Stomach (tissue), 9 donors: Measurements from ENCODE around the gene FAM117A. TPM values are rescaled to one million over a fixed set of nuclear protein-coding genes. Genes with fewer than 3 reads are reported as not detected.
A peak's percentile ranks its signal among the peaks of the same experiment; 100 is the strongest.

Source experiments
- DNase-seq, 2 donors: peaks; one replicate each; pipeline versions ENCODE4 v3.0.0 to v3.0.0-alpha.2; 2013 to 2019
- H3K27ac ChIP-seq, 5 donors: fragments of 200-600 bp in 4 of 5; sonication (generic) in 4 of 5; one replicate each; pipeline ENCODE4 v1.5.1; 2013 to 2019; ENCODE audit warnings: mild to moderate bottlenecking in 1 of 5, moderate library complexity in 1 of 5
- H3K27me3 ChIP-seq, 3 donors: fragments of 200-600 bp; sonication (generic); one replicate each; pipeline ENCODE4 v1.5.1; 2017 to 2019; ENCODE audit warnings: mixed run types in 1 of 3
- H3K36me3 ChIP-seq, 4 donors: fragments of 200-600 bp; sonication (generic); 1 replicate in 3 of 4; 2 replicates in 1 of 4; pipeline ENCODE4 v1.5.1; 2016 to 2019
- H3K4me1 ChIP-seq, 4 donors: fragments of 200-600 bp; sonication (generic); one replicate each; pipeline ENCODE4 v1.5.1; 2016 to 2019
- H3K4me3 ChIP-seq, 4 donors: fragments of 200-600 bp; sonication (generic) in 3 of 4; one replicate each; pipeline ENCODE4 v1.5.1; 2016 to 2019; ENCODE audit warnings: mild to moderate bottlenecking in 1 of 4
- H3K9me3 ChIP-seq, 4 donors: fragments of 200-600 bp; sonication (generic); one replicate each; pipeline ENCODE4 v1.5.1; 2016 to 2019
- EP300 ChIP-seq: sonication (generic); formaldehyde crosslinking; IDR thresholded peaks from one replicate; pipeline ENCODE4 v1.6.1; 2017; ENCODE audit warnings: antibody characterized with exemption
- POLR2A ChIP-seq, 4 donors: fragments of 450-650 bp; IDR thresholded peaks; one replicate each; pipeline ENCODE4 v1.6.1; 2016; ENCODE audit warnings: antibody characterized with exemption in 4 of 4, control low read depth in 2 of 4, mild to moderate bottlenecking in 1 of 4, moderate library complexity in 1 of 4
- POLR2AphosphoS5 ChIP-seq, 3 donors: sonication (generic); formaldehyde crosslinking; IDR thresholded peaks; one replicate each; pipeline ENCODE4 v1.6.1; 2016; ENCODE audit warnings: antibody characterized with exemption in 3 of 3
- WGBS, 5 donors: extraction: QIAGEN DNeasy Blood & Tissue Kit in 3 of 5; methylation state at CpG; one replicate each; pipeline versions ENCODE4 v1.1.5 to v1.1.7; 2013 to 2018; 5-methylcytosine and 5-hydroxymethylcytosine counted together
- intact Hi-C: fragments of 100-400 bp; cut with DNase I; formaldehyde crosslinking; loops from one replicate; pipeline ENCODE4 v1.15.1; 2023; ENCODE audit warnings: low total_unique reads
- polyA plus RNA-seq, 3 donors: library from polyadenylated mRNA; stranded (reverse); fragments of 200-250 nt; gene quantifications; one replicate each; pipeline ENCODE4 v1.2.3, GENCODE V29; 2013
- total RNA-seq, 5 donors: library from RNA; depleted of rRNA; stranded (reverse); fragments of >200 nt; gene quantifications; one replicate each; pipeline versions ENCODE4 v1.1.0 to v1.2.3, GENCODE V29; 2014 to 2016
- TF ChIP-seq, protein P1 (sequence below), 7 experiments: fragments of 450-650 bp in 4 of 7; fragments of 200-600 bp in 3 of 7; sonication (generic) in 3 of 7; IDR thresholded peaks; one replicate each; pipeline ENCODE4 v1.5.1; 2016 to 2019; ENCODE audit warnings: antibody characterized with exemption in 7 of 7, control low read depth in 2 of 7, mild to moderate bottlenecking in 1 of 7
- donor health status: healthy with polysubstance abuse.
- donor health status: Bipolar disorder and iron deficiency.
- donor health status: healthy.

Gene FAM117A
- total and polyA plus RNA-seq, 8 donors, result 0.58 to 39.7 (median 6.1) TPM

- WGBS, 5 donors, result 87 to 94% (median 90%) methylated on average over 3 of the region's 3 CpGs
- intact Hi-C loops, result no loop called here
- Histone ChIP-seq H3K27ac (no peak overlapping the region), H3K4me1 (peaks cover 0 to 41% (median 19%) of the 10 kb centered on the region in 4 donors), H3K27me3 (no peaks in the 10 kb centered on the region), H3K4me3 (no peak overlapping the region), H3K36me3 (peaks cover 0 to 6% (median 3%) of the 10 kb centered on the region in 4 donors), H3K9me3 (no peaks in the 10 kb centered on the region)
- no peak for DNase-seq
- TF ChIP-seq POLR2A (IDR thresholded peaks at IDR 0.05) (no peak), POLR2AphosphoS5 (IDR thresholded peaks at IDR 0.05) (no peak), EP300 (no peak)
- TF ChIP-seq, protein P1, sequence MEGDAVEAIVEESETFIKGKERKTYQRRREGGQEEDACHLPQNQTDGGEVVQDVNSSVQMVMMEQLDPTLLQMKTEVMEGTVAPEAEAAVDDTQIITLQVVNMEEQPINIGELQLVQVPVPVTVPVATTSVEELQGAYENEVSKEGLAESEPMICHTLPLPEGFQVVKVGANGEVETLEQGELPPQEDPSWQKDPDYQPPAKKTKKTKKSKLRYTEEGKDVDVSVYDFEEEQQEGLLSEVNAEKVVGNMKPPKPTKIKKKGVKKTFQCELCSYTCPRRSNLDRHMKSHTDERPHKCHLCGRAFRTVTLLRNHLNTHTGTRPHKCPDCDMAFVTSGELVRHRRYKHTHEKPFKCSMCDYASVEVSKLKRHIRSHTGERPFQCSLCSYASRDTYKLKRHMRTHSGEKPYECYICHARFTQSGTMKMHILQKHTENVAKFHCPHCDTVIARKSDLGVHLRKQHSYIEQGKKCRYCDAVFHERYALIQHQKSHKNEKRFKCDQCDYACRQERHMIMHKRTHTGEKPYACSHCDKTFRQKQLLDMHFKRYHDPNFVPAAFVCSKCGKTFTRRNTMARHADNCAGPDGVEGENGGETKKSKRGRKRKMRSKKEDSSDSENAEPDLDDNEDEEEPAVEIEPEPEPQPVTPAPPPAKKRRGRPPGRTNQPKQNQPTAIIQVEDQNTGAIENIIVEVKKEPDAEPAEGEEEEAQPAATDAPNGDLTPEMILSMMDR (IDR thresholded peaks at IDR 0.05), result no peak
These were observed 11.4 kb downstream of the FAM117A start for GRCh38 chr17:49752508-49752907.

- 78 to 100% (median 93%) methylated on average over 3 of the region's 3 CpGs for WGBS, 5 donors
- peak overlapping the region in 1 of 5 donors; percentile 71 for H3K27ac ChIP-seq
These were observed 14.2 kb downstream of the FAM117A start for GRCh38 chr17:49749730-49750129.

GRCh38 chr17:49748791-49749190 lies 15.1 kb downstream of the FAM117A start:
- no peaks in the 10 kb centered on the region for H3K9me3 ChIP-seq
- H3K4me3 ChIP-seq, result no peak overlapping the region
- peak overlapping the region in 2 of 5 donors; percentile 30 to 71 for H3K27ac ChIP-seq
- intact Hi-C loops, result no loop called here
- H3K27me3 ChIP-seq, result no peaks in the 10 kb centered on the region
- DNase-seq, result no peak
- H3K4me1 ChIP-seq, result peaks cover 0 to 47% (median 18%) of the 10 kb centered on the region in 4 donors
- 81 to 88% (median 84%) methylated on average over 7 of the region's 7 CpGs for WGBS, 5 donors
- TF ChIP-seq POLR2A (IDR thresholded peaks at IDR 0.05) (no peak), EP300 (no peak), POLR2AphosphoS5 (IDR thresholded peaks at IDR 0.05) (no peak)
- TF ChIP-seq, protein P1 (IDR thresholded peaks at IDR 0.05), result no peak
- H3K36me3 ChIP-seq, result peaks cover 0 to 6% (median 0%) of the 10 kb centered on the region in 4 donors

More at GRCh38 chr17:49749730-49750129, 14.2 kb downstream of the FAM117A start:
- Histone ChIP-seq H3K9me3 (no peaks in the 10 kb centered on the region), H3K4me3 (no peak overlapping the region), H3K36me3 (peaks cover 0 to 6% (median 0%) of the 10 kb centered on the region in 4 donors), H3K4me1 (peaks cover 0 to 46% (median 20%) of the 10 kb centered on the region in 4 donors), H3K27me3 (no peaks in the 10 kb centered on the region)
- intact Hi-C loops, result no loop called here
- DNase-seq, result no peak
- no peak for TF ChIP-seq POLR2A (IDR thresholded peaks at IDR 0.05)
- TF ChIP-seq, protein P1 (IDR thresholded peaks at IDR 0.05), result no peak
- TF ChIP-seq POLR2AphosphoS5 (IDR thresholded peaks at IDR 0.05), result no peak
- TF ChIP-seq EP300, result no peak

- no peak overlapping the region for H3K4me3 ChIP-seq
- TF ChIP-seq POLR2AphosphoS5 (IDR thresholded peaks at IDR 0.05), result no peak
- TF ChIP-seq, protein P1 (IDR thresholded peaks at IDR 0.05), result no peak
- no peak for TF ChIP-seq EP300
- no peak for TF ChIP-seq POLR2A (IDR thresholded peaks at IDR 0.05)
- no peaks in the 10 kb centered on the region for H3K9me3 ChIP-seq
- DNase-seq, result no peak
- peaks cover 0 to 6% (median 0%) of the 10 kb centered on the region in 4 donors for H3K36me3 ChIP-seq
- peak overlapping the region in 1 of 5 donors; percentile 71 for H3K27ac ChIP-seq
- peaks cover 0 to 47% (median 22%) of the 10 kb centered on the region in 4 donors for H3K4me1 ChIP-seq
- no peaks in the 10 kb centered on the region for H3K27me3 ChIP-seq
- intact Hi-C loops, result no loop called here
- WGBS, 5 donors, result 79 to 86% (median 83%) methylated on average over 3 of the region's 3 CpGs
These were observed 15.7 kb downstream of the FAM117A start for GRCh38 chr17:49748223-49748622.
